ENCODE data around the gene HADHB.
"Not testable (repeated sequence)": the region's sequence is repeated elsewhere in the genome, so short reads cannot be mapped to it uniquely, and the experiment has no call there.

The HADHB gene

DNA sequence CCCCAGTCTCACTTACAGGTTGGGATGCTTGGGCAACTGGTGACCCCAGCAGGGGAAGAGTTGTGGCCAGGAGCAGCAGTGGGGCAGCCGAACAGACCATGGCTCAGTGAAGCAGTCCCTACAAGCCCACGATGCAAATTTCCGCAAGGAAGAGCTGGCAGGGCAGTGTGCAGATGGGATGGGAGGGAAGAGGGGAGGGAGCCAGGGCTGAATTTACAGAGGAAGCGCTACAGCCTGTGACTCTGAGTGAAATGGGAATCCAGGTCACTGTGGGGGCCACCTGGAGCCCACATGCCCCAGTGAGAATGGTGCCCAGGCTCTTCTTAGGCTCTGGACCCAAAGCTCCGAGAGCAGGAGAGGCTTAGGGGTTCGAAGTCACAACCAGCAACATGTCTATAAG is 74.2 kb downstream of the HADHB start:
- H3K4me3 ChIP-seq (ENCODE audit: low read depth, low read length), result no peak overlapping the region
- DNase-seq (ENCODE audit: low read depth), result no peak

DNA sequence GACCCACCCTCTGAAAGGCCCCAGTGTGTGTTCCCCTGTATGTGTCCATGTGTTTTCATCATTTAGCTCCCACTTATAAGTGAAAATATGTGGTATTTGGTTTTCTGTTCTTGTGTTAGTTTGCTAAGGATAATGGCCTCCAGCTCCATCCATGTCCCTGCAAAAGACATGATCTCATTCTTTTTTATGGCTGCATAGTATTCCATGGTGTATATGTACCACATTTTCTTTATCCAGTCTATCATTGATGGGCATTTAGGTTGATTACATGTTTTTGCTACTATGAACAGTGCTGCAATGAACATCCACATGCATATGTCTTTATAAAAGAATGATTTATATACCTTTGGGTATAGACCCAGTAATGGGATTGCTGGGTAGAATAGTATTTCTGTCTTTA is 79.7 kb downstream of the HADHB start:
- DNase-seq (ENCODE audit: low read depth); H3K4me3 ChIP-seq (ENCODE audit: low read depth, low read length): not testable (repeated sequence)

DNA sequence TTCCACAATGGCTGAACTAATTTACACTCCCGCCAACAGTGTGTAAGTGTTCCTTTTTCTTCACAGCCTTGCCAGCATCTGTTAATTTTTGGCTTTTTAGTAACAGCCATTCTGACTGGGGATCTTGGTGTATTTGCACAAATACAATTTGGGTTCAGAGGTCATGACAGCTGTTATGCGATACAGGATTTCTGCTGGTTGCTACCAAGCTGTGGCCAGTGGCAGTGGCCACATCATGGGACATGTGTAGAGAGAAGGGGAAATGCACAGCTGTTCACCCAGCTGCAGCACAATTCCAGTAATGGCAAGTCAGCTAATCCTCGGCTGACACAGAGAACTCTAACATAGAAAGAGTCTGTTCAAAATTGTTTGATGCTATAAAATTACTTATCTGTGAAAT is 80.2 kb downstream of the HADHB start:
- H3K4me3 ChIP-seq (ENCODE audit: low read depth, low read length), result no peak overlapping the region
- DNase-seq (ENCODE audit: low read depth), result no peak

DNA sequence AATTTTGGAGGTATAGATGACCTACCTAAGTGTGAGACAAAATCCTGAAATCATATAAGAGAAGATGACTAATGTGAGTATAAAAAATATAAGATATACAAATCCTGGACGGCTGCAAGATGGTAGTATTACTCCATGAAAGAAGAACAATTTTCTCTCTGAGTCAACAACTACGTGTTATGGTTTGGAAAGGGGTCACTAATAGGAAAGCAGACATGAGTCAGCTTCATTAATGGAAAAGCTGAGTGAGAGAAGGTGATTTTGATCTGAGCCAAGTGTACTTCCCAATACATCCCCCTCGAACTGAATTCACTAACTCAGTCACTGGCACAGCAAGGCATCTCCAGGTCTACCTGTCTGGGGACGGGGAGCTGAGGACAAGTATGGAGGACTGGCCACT is 81.1 kb downstream of the HADHB start:
- H3K4me3 ChIP-seq (ENCODE audit: low read depth, low read length), result no peak overlapping the region
- no peak for DNase-seq (ENCODE audit: low read depth)

DNA sequence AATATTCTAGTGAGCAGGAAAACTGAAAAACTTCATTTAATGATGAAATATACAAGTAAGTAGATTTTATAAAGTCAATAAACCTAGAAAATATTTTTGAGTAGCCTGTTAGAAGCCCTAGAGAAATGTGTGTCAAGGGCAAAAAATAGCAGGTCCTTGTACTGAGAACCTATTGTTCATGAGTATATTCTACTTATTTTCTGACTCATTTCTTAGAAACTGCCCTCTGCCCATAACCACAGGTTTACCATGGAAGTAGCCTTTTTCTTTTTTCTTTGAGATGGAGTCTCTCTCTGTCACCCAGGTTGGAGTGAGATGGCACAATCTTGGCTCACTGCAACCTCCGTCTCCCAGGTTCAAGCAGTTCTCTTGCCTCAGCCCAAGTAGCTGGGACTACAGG is 81.8 kb downstream of the HADHB start:
- DNase-seq (ENCODE audit: low read depth), result no peak
- H3K4me3 ChIP-seq (ENCODE audit: low read depth, low read length), result no peak overlapping the region

DNA sequence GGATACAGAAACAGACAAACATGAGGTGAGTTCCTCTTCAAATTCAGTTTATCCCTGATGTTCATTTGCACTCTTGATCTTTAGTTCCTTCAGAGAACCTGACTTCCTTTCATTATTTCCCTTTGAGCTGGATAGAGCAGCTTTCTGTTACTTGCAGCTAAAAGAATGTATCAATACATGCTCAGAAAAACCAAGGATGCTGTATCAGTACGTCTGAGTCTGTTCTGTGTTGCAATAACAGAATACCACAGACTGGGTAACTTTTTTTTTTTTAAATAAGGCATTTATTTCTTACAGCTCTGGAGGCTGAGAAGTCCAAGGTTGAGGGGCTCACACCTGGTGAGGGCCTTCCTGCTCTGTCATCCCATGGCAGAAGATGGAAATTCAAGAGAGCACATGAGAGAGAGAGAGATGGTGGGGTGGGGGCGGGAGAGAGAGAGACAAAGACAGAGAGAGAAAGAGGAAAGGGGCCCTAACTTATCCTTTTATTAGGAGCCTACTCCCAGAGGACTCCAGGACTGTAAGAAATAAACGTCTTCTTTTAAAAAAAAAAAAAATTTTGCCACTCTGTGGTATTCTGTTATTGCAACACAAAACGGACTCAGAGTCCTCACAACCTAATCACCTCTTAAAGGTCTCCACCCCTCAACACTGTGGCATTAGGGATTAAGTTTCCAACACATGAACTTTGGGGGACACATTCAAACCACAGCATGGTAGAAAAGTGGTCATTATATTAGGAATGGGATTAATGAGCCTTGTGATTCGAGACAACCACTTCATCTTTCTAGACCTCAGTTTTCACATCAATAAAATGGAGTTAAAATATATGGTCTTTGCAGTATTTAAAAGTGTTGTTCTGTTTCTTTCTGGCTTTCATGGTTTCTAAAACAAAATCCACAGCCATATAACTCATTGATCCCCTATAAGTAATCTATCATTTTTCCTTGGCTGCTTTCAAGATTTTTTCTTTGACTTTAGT is 82.8 kb downstream of the HADHB start:
- DNase-seq (ENCODE audit: low read depth), result no peak
- no peak overlapping the region for H3K4me3 ChIP-seq (ENCODE audit: low read depth, low read length)

DNA sequence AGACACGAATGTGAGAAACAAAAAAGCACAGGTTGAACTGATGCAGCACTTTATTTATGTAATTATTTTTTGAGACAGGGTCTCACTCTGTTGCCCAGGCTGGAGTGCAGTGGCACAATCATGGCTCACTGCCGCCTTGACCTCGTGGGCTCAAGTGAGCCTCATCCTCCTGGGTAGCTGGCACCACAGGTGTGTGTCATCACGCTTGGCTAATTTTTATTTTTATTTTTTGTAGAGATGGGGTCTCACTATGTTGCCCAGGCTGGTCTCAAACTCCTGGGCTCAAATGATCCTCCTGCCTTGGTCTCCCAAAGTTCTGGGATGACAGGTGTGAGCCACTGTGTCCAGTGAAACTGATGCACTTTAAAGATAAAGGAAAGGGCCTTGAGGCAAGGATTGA is 84.3 kb downstream of the HADHB start:
- H3K4me3 ChIP-seq (ENCODE audit: low read depth, low read length); DNase-seq (ENCODE audit: low read depth): not testable (repeated sequence)

DNA sequence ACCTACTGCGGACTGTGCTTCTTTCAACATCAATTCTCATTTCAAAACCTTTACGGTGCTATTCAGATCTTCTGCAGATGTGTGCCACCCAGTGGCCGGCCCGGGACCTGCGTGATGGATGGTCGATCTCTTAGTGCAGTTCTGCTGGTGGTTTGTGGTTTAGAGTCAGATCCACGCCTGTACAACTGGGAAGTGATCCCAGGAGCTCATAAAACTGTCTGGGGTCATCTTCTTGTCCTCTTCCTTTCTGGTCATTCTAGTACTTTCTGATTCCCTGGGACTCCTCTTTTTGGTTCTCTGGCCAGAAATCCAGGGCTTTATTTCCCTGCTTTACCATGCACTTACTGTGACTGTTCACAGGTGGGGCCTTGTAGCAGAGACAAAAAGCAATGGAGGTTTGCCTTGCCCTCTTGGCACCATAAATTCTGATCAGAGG is 85.4 kb downstream of the HADHB start:
- DNase-seq (ENCODE audit: low read depth), result peak; percentile 70
- H3K4me3 ChIP-seq (ENCODE audit: low read depth, low read length), result no peak overlapping the region

DNA sequence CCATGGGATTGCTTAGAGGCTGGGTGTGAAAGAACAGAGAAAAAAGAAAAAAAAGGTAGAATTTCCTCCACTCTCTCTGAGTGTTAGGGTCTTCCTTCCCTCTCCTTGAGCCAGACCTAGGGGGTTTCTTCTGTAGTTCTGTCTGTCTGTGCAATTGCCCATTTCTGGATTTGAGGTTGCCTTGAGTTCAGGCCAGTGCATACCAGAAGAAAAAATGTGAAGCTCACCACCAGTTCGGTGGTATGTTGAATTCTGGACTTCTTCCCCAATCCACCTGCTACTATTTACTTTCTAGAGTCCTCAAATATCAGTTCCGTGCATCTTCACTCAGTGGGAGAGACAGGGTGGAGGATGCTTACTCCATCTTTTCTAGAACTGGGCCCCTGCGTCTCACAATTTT is 85.9 kb downstream of the HADHB start:
- DNase-seq (ENCODE audit: low read depth), result no peak
- no peak overlapping the region for H3K4me3 ChIP-seq (ENCODE audit: low read depth, low read length)

DNA sequence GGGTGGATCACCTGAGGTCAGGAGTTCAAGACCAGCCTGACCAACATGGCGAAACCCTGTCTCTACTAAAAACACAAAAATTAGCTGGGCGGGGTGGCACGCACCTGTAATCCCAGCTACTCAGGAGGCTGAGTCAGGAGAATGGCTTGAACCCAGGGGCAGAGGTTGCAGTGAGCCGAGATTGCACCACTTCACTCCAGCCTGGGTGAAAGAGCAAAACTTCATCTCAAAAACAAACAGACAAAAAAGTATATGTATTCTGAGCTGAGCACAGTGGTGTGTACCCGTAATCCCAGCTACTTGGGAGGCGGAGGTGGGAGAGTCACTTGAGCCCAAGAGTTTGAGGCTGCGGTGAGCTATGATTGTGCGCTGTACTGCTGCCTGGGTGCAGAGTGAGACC is 86.6 kb downstream of the HADHB start:
- not testable (repeated sequence) for H3K4me3 ChIP-seq (ENCODE audit: low read depth, low read length)

DNA sequence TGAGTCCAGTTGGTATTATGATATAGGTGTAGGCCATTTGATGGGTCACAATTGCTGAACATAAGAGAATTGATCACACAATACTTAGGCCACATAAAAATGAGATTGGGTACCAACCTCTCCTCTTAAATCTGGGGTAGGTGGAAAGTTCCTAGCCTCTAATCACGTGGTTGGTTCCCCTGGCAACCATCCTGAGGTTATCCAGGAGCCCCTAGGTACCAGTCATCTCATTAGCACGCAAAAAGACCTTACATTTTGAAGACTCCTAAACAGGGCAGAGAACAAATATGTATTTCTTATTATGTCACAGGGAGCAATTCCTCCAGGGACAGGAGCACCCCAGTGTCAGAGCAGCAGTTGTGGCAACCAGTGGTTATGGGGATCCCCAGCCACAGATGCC is 88.6 kb downstream of the HADHB start:
- DNase-seq (ENCODE audit: low read depth), result no peak
- H3K4me3 ChIP-seq (ENCODE audit: low read depth, low read length), result no peak overlapping the region

More for the DNA sequence above, 86.6 kb downstream of the HADHB start:
- DNase-seq (ENCODE audit: low read depth), result not testable (repeated sequence)

DNA sequence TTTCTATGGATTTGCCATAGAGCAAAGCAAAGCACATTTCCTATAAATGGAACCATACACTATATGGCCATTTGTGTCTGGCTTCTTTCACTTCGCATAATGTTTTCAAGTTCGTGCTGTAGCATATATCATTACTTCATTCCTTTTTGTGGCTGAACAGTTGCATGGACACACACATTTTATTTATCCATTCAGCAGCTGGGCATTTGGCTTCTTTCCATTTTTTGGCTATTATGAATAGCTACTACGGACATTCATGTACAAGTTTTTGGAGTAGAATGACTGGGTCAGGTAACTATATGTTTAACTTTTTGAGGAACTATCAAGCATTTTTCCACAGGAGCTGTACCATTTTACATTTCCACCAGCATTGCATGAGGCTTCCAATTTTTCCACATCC is 90.5 kb downstream of the HADHB start:
- no peak for DNase-seq (ENCODE audit: low read depth)
- no peak overlapping the region for H3K4me3 ChIP-seq (ENCODE audit: low read depth, low read length)

DNA sequence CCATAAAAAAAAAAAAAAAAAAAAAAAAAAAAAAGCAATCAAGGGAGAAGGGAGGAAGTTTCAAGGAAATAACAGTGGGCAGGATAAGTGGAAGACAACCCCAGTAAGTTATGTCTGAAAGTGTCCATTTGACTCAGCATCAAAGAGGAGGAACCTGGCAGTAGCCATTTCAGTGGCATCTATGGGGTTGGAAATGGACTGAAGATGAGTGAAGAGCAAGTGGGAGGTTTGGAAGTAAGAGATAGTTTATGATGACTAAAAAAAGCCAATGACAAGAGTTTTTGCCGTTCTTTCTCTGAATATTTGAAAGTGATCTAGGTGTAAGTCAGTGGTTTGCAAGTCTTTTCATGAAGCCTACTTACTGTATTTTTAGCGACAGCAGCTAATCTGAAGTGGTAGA is 92.0 kb downstream of the HADHB start:
- DNase-seq (ENCODE audit: low read depth), result no peak

DNA sequence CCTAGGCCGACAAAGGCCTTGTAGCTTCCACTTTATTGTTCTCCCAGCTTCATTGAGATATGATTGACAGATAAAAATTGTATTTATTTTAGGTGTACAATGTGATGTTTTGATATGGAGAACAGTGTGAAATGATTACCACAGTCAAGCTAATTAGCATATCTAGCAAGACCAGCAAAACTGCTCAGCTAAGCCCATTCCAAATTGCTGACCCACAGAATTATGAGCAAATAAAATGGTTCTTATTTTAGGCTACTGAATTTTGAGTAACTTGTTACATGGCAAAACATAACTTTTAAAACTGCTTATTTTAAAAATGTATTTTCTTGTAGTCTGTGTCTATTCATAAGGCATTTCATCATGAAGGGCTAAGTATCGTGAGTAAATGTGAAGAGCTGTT is 92.6 kb downstream of the HADHB start:
- no peak overlapping the region for H3K4me3 ChIP-seq (ENCODE audit: low read depth, low read length)
- no peak for DNase-seq (ENCODE audit: low read depth)

More for the DNA sequence above, 92.0 kb downstream of the HADHB start:
- no peak overlapping the region for H3K4me3 ChIP-seq (ENCODE audit: low read depth, low read length)
